Astrocyte of the spinal cord (primary cell): Measurements from ENCODE around the gene TRPM5.

ENCODE experiments used
- DNase-seq: peaks from one replicate; pipeline ENCODE4 v3.0.0; 2011; ENCODE audit warnings: low read depth, low spot score
- H3K4me3 ChIP-seq: 2 replicates; pipeline ENCODE4 v1.5.1; 2011; ENCODE audit warnings: low read depth, mild to moderate bottlenecking, low read length, moderate library complexity
- in situ Hi-C: cut with HindIII; loops from 2 replicates; pipeline ENCODE4 v1.10.0; 2017; ENCODE audit warnings: low sequenced_read_pairs
- TF ChIP-seq, protein P1 (sequence below): IDR thresholded peaks from 2 replicates; pipeline ENCODE4 v1.5.1; 2012; ENCODE audit warnings: low read depth, mild to moderate bottlenecking, low read length, inconsistent platforms

Gene TRPM5

GRCh38 chr11:2415601-2416380, 28.5 kb downstream of the TRPM5 start:
- no peak for DNase-seq
- TF ChIP-seq, protein P1, sequence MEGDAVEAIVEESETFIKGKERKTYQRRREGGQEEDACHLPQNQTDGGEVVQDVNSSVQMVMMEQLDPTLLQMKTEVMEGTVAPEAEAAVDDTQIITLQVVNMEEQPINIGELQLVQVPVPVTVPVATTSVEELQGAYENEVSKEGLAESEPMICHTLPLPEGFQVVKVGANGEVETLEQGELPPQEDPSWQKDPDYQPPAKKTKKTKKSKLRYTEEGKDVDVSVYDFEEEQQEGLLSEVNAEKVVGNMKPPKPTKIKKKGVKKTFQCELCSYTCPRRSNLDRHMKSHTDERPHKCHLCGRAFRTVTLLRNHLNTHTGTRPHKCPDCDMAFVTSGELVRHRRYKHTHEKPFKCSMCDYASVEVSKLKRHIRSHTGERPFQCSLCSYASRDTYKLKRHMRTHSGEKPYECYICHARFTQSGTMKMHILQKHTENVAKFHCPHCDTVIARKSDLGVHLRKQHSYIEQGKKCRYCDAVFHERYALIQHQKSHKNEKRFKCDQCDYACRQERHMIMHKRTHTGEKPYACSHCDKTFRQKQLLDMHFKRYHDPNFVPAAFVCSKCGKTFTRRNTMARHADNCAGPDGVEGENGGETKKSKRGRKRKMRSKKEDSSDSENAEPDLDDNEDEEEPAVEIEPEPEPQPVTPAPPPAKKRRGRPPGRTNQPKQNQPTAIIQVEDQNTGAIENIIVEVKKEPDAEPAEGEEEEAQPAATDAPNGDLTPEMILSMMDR = peak; percentile 2
- no peak overlapping the region for H3K4me3 ChIP-seq
- in situ Hi-C loops = no loop called here

- in situ Hi-C loops = no loop called here
- TF ChIP-seq, protein P1 = no peak
- H3K4me3 ChIP-seq = no peak overlapping the region
- no peak for DNase-seq
Measured at GRCh38 chr11:2415171-2415570, 29.1 kb downstream of the TRPM5 start.

GRCh38 chr11:2414616-2415015, 29.7 kb downstream of the TRPM5 start:
- in situ Hi-C loops = no loop called here
- TF ChIP-seq, protein P1 = no peak
- H3K4me3 ChIP-seq = no peak overlapping the region
- DNase-seq = no peak

GRCh38 chr11:2413742-2414579, 30.4 kb downstream of the TRPM5 start:
- no peak overlapping the region for H3K4me3 ChIP-seq
- in situ Hi-C loops = no loop called here
- no peak for DNase-seq
- TF ChIP-seq, protein P1 = no peak

DNA sequence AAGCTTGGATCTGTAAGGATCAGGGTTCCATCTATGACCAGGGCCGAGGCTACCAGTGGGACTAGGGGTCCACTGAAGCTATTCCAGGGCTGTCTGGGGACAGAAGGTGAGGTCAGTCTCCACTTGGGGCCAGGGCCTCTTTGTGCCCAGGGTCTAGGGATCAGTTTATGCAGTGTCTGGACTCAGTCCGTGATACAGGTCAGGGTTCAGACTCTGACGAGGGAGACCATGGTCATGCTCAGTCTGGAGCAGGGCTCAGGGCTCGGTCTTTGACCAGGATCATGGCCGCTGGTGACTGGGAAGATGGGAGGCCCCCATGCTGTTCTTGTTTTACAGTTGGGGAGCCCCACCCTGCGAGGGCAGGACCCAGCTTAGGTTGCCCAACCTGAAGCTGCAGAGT, 32.0 kb downstream of the TRPM5 start:
- TF ChIP-seq, protein P1 = no peak
- in situ Hi-C loops = no loop called here
- DNase-seq = no peak
- H3K4me3 ChIP-seq = no peak overlapping the region

DNA sequence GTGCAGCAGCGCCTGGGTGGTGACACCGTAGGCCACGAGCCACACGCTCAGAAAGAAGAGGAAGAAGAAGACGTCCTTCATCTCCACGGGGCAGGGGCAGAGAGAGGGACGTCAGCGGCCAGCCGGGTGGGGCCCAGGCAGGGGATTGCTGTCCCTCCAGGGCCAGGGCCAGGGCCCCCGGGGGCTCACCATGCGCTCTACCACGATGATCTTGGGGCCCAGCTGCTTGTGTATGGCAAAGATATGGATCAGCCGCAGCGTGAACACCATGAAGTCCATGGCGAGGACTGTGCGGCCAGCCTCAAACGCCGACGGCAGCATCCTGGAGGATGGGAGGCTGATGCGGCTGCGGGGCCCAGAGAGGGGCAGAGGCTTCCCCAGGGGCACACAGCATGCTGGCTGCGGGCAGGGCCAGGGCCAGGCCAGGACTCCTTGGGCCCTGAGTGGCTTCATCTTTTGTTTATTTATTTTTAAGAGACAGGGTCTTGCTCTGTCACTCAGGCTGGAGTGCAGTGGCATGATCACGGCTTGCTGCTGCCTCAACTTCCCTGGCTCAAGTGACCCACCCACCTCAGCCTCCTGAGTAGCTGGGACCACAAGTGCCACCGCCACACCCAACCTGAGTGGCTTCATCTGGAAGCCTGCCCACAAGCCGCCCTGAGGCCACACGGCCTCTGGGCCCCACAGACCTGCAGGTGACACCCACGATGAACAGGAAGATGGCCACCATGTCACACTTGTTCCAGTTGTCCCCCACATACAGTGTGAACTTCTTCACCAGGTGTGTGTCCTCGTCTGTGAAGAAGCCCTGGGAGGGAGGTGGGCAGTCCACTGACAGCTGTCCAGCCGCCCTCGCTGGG, 32.6 kb downstream of the TRPM5 start:
- in situ Hi-C loops = no loop called here
- TF ChIP-seq, protein P1 = no peak
- no peak overlapping the region for H3K4me3 ChIP-seq
- DNase-seq = no peak
